SH-SY5Y (cell line): ENCODE results near the gene ADAMTS4.

Source experiments
- GATA2 ChIP-seq: IDR thresholded peaks from 2 replicates; pipeline ENCODE4 v1.6.1; 2011; ENCODE audit warnings: mild to moderate bottlenecking, low read depth, low read length
- GATA3 ChIP-seq: IDR thresholded peaks from 2 replicates; pipeline ENCODE4 v1.6.1; 2011; ENCODE audit warnings: low read depth, mild to moderate bottlenecking, low read length, moderate library complexity

- no peak for TF ChIP-seq GATA3
- TF ChIP-seq GATA2 = no peak
These were observed 6.9 kb downstream of the ADAMTS4 start for GRCh38 chr1:161191971-161192370.
